Retinal pigment epithelial cell (primary cell): ENCODE data around the gene SERAC1.

Experiments used
- DNase-seq: peaks from one replicate; pipeline ENCODE4 v3.0.0-alpha.2; 2010; ENCODE audit warnings: low read depth
- H3K4me3 ChIP-seq: 2 replicates; pipeline ENCODE4 v1.5.1; 2011; ENCODE audit warnings: mild to moderate bottlenecking, low read length, control low read depth, moderate library complexity
- TF ChIP-seq, protein P1 (sequence below): conservative IDR thresholded peaks from 2 replicates; pipeline ENCODE4 v1.5.1; 2011; ENCODE audit warnings: low read depth, low read length, control low read depth, inconsistent platforms

The SERAC1 gene

DNA sequence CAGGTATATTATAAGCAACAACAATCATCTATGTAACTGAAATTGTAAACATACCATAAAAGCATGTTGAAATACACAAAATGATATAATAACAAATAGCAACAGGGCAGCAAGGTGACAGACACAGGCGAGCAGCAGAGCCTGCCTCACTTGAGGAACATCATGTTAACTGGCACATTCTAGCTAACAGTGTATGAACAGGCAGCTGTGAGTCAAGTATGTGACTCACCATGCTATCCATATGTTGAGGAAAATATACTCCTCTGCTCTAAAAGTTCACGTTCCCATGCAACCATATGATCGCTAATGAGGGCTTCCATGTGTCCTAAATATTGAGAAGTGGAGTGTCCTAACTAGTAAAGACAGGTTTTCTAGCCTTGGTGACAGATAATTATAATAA lies 18.4 kb downstream of the SERAC1 start:
- TF ChIP-seq, protein P1, sequence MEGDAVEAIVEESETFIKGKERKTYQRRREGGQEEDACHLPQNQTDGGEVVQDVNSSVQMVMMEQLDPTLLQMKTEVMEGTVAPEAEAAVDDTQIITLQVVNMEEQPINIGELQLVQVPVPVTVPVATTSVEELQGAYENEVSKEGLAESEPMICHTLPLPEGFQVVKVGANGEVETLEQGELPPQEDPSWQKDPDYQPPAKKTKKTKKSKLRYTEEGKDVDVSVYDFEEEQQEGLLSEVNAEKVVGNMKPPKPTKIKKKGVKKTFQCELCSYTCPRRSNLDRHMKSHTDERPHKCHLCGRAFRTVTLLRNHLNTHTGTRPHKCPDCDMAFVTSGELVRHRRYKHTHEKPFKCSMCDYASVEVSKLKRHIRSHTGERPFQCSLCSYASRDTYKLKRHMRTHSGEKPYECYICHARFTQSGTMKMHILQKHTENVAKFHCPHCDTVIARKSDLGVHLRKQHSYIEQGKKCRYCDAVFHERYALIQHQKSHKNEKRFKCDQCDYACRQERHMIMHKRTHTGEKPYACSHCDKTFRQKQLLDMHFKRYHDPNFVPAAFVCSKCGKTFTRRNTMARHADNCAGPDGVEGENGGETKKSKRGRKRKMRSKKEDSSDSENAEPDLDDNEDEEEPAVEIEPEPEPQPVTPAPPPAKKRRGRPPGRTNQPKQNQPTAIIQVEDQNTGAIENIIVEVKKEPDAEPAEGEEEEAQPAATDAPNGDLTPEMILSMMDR: no peak
- H3K4me3 ChIP-seq: no peak overlapping the region
- no peak for DNase-seq

GRCh38 chr6:158143700-158144099 lies 24.4 kb downstream of the SERAC1 start:
- no peak for DNase-seq
- TF ChIP-seq, protein P1: peak; percentile 47
- no peak overlapping the region for H3K4me3 ChIP-seq

DNA sequence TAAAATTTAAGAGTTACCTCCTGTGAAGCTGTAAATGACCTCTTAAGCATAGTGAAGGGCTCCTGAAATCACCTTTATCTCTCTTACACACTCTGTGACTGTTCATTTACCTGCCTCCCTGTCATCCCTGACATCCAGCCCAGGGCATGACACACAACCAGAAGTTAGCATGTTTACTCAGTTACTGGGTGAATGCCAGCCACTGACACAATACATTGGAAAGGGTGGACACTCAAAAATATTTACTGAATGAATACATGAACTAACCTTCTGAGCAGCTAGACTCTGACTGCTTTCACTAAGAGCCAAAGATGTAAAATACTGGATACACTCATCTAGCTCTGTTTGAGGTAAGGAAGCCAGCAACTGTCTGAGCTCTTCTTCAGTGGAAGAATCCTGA lies 25.3 kb downstream of the SERAC1 start:
- H3K4me3 ChIP-seq: no peak overlapping the region
- TF ChIP-seq, protein P1: no peak
- DNase-seq: no peak

DNA sequence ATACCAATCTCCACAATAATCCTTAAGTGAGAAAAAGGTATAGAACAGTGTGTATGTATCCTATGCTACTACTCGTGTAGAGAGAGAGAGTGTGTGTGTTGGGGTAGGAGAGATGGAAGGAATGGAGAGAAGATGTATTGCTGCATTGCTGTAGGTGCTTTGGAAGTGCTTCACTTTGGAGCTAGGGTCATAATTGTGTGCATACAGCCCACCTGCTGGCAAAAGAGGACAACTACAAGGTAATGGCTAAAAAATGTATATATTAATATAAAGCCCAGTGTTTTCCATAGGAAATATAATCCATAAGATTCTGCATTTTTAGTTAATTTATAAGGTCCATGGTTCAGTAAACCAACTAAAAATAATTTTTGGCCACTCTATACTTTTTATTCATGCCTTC lies 36.1 kb downstream of the SERAC1 start:
- H3K4me3 ChIP-seq: no peak overlapping the region
- TF ChIP-seq, protein P1: peak; percentile 69
- no peak for DNase-seq

DNA sequence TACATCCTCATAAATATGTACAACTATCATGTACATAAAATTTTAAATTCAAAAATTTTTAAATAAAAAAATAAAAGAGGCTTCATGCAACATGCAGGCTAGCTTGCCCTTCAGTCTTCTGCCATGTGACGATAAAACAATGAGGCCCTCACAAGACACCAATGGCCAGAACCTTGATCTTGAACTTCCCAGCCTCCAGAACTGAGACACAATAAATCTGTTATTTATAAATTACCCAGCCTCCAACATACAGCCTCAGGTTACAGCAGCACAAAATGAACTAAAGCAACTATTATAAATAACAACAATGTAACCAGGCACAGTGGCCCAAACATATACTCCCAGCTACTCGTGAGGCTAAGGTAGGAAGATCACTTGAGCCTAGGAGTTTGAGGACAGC lies 42.8 kb downstream of the SERAC1 start:
- TF ChIP-seq, protein P1: no peak
- DNase-seq: no peak
- no peak overlapping the region for H3K4me3 ChIP-seq

DNA sequence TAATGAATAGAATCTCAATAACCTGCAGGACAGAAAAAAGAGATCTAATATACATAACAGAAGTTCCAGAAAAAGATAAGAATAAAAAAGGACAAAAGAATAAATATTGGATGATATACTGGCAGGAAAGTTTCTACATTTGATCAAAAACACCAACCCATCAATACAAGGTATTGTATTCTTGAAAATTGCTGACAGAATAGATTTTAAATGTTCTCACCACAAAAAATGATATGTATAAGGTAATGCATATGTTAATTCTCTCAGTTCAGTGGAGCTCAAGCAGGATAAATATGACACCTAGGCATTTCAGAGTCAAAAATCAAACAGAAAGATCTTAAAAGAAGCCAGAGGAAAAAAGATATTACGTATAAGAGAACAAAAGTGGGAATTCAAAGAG lies 43.8 kb downstream of the SERAC1 start:
- TF ChIP-seq, protein P1: no peak
- DNase-seq: no peak

DNA sequence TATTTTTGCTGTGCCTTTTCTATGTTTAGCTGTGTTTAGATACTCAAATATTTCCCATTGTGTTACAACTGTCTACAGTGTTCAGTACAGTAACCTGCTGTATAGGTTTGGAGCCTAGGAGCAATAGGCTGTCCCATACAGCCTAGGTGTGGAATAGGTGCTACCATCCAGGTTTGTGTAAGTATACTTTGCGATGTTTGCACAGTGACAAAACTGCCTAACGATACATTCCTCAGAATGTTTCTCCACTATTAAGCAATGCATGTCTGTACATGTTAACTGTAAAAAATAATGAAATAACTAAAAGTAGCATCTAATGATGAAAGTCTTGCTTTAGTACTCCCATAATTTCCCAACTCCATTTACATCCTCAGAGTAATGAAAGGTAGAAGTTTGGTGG lies 46.0 kb downstream of the SERAC1 start:
- TF ChIP-seq, protein P1: no peak
- no peak overlapping the region for H3K4me3 ChIP-seq
- DNase-seq: no peak

More for the DNA sequence above, 43.8 kb downstream of the SERAC1 start:
- no peak overlapping the region for H3K4me3 ChIP-seq
